OCI-LY3 (cell line): ENCODE results near the gene FRG2C.
"Not testable (repeated sequence)": the region's sequence is repeated elsewhere in the genome, so short reads cannot be mapped to it uniquely, and the experiment has no call there.

Source experiments
- H2AFZ ChIP-seq: fragments of 200-600, 300-600 bp; shearing (Covaris generic); 2 replicates; pipeline ENCODE4 v1.6.0; 2014; ENCODE audit warnings: antibody characterized with exemption, low read depth, low read length
- H3K27ac ChIP-seq: fragments of 200-600, 300-600 bp; sonication (generic); 2 replicates; pipeline ENCODE4 v1.5.1; 2014; ENCODE audit warnings: mild to moderate bottlenecking, low read length, moderate library complexity, mixed read lengths
- H3K27me3 ChIP-seq: fragments of 200-600, 300-600 bp; sonication (generic); 2 replicates; pipeline ENCODE4 v1.6.1; 2014; ENCODE audit warnings: low read depth, low read length, mixed read lengths
- H3K36me3 ChIP-seq: fragments of 200-600, 300-600 bp; sonication (generic); replicated peaks from 2 replicates; pipeline ENCODE3; 2014; ENCODE audit warnings: low read depth, low read length, mixed read lengths
- H3K4me1 ChIP-seq: fragments of 300-600, 200-600 bp; sonication (generic); 2 replicates; pipeline ENCODE4 v1.6.1; 2014; ENCODE audit warnings: low read length, mixed read lengths
- H3K4me2 ChIP-seq: fragments of 200-600, 300-600 bp; sonication (generic); 2 replicates; pipeline ENCODE4 v1.6.1; 2014; ENCODE audit warnings: low read length, mixed read lengths
- H3K4me3 ChIP-seq: fragments of 300-600, 200-600 bp; sonication (generic); 2 replicates; pipeline ENCODE4 v1.5.1; 2014; ENCODE audit warnings: antibody characterized with exemption, mild to moderate bottlenecking, low read length, moderate library complexity
- H3K79me2 ChIP-seq: fragments of 300-600, 200-600 bp; shearing (Covaris generic); 2 replicates; pipeline ENCODE4 v1.6.1; 2014; ENCODE audit warnings: mild to moderate bottlenecking, low read length, mixed read lengths
- H3K9ac ChIP-seq: fragments of 300-600, 200-600 bp; shearing (Covaris generic); 2 replicates; pipeline ENCODE4 v1.6.0; 2014; ENCODE audit warnings: mild to moderate bottlenecking, low read length, moderate library complexity
- H3K9me3 ChIP-seq: fragments of 200-600, 300-600 bp; shearing (Covaris generic); 2 replicates; pipeline ENCODE4 v1.6.1; 2014; ENCODE audit warnings: low read length, mixed read lengths; ENCODE audit not compliant: insufficient read depth
- H4K20me1 ChIP-seq: fragments of 200-600, 300-600 bp; sonication (generic); 2 replicates; pipeline ENCODE4 v1.6.1; 2016; ENCODE audit warnings: low read length, mixed read lengths; ENCODE audit not compliant: insufficient read depth

FRG2C gene

DNA sequence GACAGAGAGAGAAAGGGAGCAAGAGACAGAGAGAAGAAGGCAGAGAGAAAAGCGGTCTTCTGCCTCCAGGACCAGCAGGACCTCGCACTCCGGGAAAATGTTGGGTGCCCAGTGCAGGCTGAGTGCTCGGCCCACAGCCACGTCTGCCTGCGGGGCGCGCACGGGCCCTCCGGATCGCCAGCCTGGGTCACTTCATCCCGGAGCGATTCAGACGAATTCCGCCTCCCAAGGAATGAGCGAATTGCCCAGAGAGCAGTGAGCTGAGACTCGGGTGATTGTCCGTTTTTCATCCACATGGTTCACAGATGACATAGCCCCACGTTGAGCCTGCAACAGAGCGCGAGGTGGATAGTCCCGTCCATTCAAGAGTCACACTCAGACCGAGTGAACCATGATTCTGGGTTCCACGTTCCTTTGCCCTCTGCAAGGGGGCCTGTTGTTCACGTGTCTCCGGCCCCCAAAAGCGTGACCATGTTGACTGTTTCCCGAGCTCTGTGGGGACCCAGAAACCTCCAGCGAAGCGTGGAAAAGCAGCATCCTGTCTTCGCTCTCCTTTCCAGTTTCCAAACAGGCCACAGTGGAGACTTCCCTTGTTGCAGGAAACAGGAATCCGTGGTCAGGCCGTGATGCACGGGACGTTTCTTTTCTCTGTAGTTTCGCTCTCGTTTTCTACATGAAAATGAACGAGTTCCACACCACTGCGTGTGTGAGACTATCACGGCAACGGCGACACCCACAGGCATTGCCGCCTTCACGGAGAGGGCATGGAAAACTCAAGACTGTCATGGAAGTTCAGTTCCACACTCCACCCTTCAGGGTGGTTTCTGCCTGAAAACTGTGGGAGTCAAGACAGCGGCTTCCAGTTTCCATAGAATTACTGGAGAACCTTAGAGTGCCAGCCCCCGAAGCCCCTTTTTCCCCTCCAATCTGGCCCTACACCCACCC, 3.9 kb downstream of the FRG2C start:
- not testable (repeated sequence) for H3K4me2 ChIP-seq

GRCh38 chr3:75668759-75669347, 4.7 kb downstream of the FRG2C start:
- H3K79me2 ChIP-seq, H3K9ac ChIP-seq, H3K4me3 ChIP-seq, H3K27me3 ChIP-seq, H3K4me2 ChIP-seq, H3K9me3 ChIP-seq, H3K36me3 ChIP-seq, H4K20me1 ChIP-seq, H2AFZ ChIP-seq, H3K27ac ChIP-seq, H3K4me1 ChIP-seq: not testable (repeated sequence)

More for the DNA sequence above, 3.9 kb downstream of the FRG2C start:
- H3K4me3 ChIP-seq, H3K9ac ChIP-seq, H3K9me3 ChIP-seq, H3K79me2 ChIP-seq, H4K20me1 ChIP-seq, H3K36me3 ChIP-seq, H2AFZ ChIP-seq, H3K4me1 ChIP-seq, H3K27ac ChIP-seq, H3K27me3 ChIP-seq: not testable (repeated sequence)

- not testable (repeated sequence) for H4K20me1 ChIP-seq, H3K4me2 ChIP-seq, H3K4me3 ChIP-seq, H3K79me2 ChIP-seq, H3K4me1 ChIP-seq, H3K9me3 ChIP-seq, H3K27me3 ChIP-seq, H3K27ac ChIP-seq, H3K36me3 ChIP-seq, H3K9ac ChIP-seq, H2AFZ ChIP-seq
Observed at GRCh38 chr3:75669348-75670297, 5.5 kb downstream of the FRG2C start.

- H3K79me2 ChIP-seq, H3K4me3 ChIP-seq, H3K9ac ChIP-seq, H3K27me3 ChIP-seq, H3K9me3 ChIP-seq, H3K4me2 ChIP-seq, H4K20me1 ChIP-seq, H2AFZ ChIP-seq, H3K36me3 ChIP-seq, H3K27ac ChIP-seq, H3K4me1 ChIP-seq: not testable (repeated sequence)
Observed at GRCh38 chr3:75670298-75671286, 6.5 kb downstream of the FRG2C start.

DNA sequence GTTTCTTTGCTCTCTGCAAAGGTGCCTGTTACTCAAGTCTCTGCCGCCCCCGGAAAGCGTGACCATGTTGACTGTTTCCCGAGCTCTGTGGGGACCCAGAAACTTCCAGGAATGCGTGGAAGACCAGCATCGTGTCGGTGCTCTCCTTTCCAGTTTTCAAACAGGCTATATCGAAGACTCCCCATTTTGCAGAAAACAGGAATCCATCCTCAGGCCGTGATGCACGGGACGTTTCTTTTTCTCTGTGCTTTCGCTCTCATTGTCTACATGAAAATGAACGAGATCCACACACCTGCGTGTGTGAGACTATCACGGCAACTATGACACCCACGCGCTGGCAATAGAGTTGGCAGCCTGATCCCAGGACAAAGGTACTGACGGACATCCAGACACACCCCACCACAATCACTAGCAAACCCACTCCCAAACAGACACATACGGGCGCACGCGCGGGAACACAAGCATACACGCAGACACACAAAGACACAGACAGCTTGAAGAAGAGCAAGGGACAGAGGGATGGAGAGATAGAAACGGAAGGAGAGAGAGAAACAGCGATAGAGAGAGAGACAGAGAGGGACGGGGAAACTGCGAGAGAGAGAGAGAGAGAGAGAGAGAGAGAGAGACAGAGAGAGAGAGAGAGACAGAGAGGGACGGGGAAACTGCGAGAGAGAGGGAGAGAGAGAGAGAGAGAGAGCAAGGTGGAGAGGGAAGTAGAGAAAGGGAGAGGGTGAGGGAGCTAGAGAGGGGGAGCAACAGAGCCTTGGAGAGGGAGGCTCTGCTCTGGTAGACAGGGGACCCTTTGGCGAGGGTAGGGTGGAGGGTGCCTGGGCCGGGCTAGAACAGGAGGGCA, 7.4 kb downstream of the FRG2C start:
- not testable (repeated sequence) for H3K4me2 ChIP-seq, H3K4me1 ChIP-seq, H3K27ac ChIP-seq, H3K9me3 ChIP-seq, H4K20me1 ChIP-seq, H3K36me3 ChIP-seq, H3K9ac ChIP-seq, H3K27me3 ChIP-seq, H3K79me2 ChIP-seq, H3K4me3 ChIP-seq, H2AFZ ChIP-seq

GRCh38 chr3:75672140-75672775, 8.1 kb downstream of the FRG2C start:
- not testable (repeated sequence) for H2AFZ ChIP-seq, H3K9ac ChIP-seq, H3K9me3 ChIP-seq, H3K4me3 ChIP-seq, H3K4me1 ChIP-seq, H4K20me1 ChIP-seq, H3K27me3 ChIP-seq, H3K36me3 ChIP-seq, H3K27ac ChIP-seq, H3K4me2 ChIP-seq, H3K79me2 ChIP-seq

DNA sequence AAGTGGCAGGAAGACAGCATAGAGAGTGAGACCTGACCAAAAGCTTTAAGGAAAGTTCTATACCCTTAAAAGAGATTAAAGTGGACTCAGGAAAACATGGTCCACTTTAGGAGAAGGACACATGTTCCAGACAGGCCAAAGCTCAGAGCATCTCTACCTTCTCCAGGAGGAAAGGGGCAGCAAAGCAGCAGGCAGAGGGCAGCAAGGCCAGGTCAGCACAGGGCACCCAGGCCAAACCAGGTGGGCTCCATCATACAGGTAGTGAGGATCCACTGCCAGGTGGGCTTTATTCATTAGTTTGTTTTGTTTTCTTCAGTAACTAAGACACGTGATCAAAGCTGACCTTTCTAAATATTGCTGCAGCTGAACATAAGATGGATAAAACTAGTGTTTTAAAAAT, 19.8 kb downstream of the FRG2C start:
- H3K27me3 ChIP-seq, H3K27ac ChIP-seq, H4K20me1 ChIP-seq, H3K9me3 ChIP-seq, H3K4me1 ChIP-seq, H2AFZ ChIP-seq, H3K79me2 ChIP-seq, H3K4me2 ChIP-seq, H3K36me3 ChIP-seq, H3K4me3 ChIP-seq, H3K9ac ChIP-seq: not testable (repeated sequence)
